ENCODE measurements around the gene LRG1. TPM values are rescaled to one million over a fixed set of nuclear protein-coding genes. Genes with fewer than 3 reads are reported as not detected.

The LRG1 gene
- polyA plus RNA-seq, 1 donor from 2014 or later: not detected

DNA sequence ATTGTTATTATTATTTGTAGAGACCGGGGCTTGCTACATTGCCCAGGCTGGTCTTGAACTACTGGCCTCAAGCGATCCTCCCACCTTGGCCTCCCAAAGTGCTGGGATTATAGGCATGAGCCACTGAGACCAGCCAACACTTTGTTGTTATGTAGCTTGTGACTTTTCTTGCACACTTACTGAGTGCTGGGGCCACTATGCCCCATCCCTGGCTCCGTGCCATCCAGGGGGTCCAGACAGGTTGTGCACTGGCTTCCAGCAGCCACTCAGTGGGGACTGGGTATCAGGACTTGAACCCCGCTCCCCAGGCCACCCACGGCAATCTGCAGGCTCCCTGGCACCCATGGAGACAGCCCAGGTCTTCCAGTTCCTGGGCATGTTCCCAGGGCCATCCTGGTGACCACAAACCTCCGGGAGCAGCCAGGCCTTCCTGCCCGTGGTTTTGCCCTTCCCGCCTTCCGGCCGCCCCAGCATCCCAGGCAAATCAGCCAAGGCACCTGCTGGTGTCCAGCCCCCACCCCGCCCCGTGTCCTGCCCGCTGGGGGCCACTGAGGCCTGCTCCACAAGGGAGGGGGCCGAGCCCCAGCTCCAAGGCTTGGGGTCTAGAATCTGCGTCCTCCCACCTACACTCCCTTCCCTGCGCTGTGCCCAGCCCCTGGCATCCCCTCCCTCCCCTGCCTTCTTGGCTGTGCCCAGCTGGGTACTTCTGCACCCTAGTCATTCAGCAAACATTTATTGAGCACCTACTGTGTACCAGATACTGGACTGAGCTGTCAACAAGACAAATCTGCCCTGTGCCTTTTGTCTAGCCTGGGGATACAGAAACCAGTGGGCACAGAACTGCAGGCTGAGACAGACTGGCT, 43.4 kb upstream of the LRG1 start:
- TF ChIP-seq SMC3 (conservative IDR thresholded peaks at IDR 0.05; ENCODE audit: poor library complexity) (no peak), POLR2AphosphoS5 (IDR thresholded peaks at IDR 0.05) (no peak), MXI1 (conservative IDR thresholded peaks at IDR 0.05; ENCODE audit: poor library complexity, severe bottlenecking) (no peak), TAF1 (IDR thresholded peaks at IDR 0.05; ENCODE audit: low read depth) (no peak)
- TF ChIP-seq, protein P1, sequence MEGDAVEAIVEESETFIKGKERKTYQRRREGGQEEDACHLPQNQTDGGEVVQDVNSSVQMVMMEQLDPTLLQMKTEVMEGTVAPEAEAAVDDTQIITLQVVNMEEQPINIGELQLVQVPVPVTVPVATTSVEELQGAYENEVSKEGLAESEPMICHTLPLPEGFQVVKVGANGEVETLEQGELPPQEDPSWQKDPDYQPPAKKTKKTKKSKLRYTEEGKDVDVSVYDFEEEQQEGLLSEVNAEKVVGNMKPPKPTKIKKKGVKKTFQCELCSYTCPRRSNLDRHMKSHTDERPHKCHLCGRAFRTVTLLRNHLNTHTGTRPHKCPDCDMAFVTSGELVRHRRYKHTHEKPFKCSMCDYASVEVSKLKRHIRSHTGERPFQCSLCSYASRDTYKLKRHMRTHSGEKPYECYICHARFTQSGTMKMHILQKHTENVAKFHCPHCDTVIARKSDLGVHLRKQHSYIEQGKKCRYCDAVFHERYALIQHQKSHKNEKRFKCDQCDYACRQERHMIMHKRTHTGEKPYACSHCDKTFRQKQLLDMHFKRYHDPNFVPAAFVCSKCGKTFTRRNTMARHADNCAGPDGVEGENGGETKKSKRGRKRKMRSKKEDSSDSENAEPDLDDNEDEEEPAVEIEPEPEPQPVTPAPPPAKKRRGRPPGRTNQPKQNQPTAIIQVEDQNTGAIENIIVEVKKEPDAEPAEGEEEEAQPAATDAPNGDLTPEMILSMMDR (IDR thresholded peaks at IDR 0.05; ENCODE audit: poor library complexity, severe bottlenecking): no peak
- no peak overlapping the region for H3K4me2 ChIP-seq (ENCODE audit: low read length)

DNA sequence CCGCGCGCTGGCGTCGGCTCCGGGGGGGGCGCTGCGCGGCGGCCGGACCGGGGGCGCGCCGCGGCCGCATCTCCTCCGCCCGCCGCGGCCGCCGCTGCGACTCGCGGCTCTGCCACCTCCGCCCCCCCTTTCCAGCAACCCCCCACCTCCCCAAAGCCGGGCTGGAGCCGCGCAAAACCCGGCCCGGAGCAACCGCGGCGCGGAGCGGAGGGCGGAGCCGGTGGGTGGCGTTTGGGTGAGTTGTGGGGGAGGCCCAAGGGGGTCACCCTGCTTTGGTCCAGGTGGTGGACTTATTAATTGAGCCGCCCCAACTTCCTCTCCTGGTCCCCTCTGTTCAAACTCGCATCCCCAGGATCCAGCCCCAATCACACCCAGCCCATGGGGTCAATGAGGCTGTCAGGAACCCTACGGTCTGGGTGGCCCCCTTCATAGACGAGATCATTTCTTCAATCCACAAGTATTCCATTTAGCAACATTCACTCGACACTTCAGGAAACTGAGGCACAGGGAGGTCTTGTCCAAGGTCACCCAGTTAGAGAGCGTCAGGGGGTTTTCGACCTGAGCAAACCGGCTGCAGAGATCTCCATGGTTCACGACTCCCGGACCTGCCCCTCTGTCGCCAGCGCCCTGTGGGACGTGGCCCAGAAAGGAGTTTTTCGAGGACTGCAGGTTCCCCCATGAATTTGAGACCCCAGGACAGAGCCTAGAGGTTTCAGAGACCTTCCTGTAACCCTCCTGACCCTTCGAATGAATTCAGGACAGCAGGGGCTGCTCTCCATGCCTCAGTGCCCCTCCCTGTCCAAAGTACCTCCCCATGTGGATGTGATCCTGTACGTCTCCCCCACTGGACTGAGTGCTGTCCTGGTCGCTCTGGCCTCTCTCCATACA, 42.1 kb upstream of the LRG1 start:
- H2AFZ ChIP-seq (ENCODE audit: low read depth, low read length): no peak overlapping the region
- no peak overlapping the region for H3K27ac ChIP-seq (ENCODE audit: low read length)

More for the DNA sequence above, 43.4 kb upstream of the LRG1 start:
- Histone ChIP-seq H4K20me1 (ENCODE audit: insufficient read depth) (peaks cover 11% of the 10 kb centered on the region), H3K9me3 (ENCODE audit: low read length) (no peaks in the 10 kb centered on the region), H3K36me3 (ENCODE audit: insufficient read depth, low read length) (no peaks in the 10 kb centered on the region), H3K79me2 (replicated peaks; ENCODE audit: insufficient read depth, low read length) (peaks cover 11% of the 10 kb centered on the region), H3K4me3 (ENCODE audit: low read length) (no peak overlapping the region), H3K27ac (ENCODE audit: low read length) (no peak overlapping the region), H3K9me2 (ENCODE audit: insufficient read depth, low read length) (no peaks in the 10 kb centered on the region), H3F3A (ENCODE audit: insufficient read depth, low read length, poor library complexity, severe bottlenecking) (no peaks in the 10 kb centered on the region), H2AFZ (ENCODE audit: low read depth, low read length) (no peak overlapping the region), H3K27me3 (ENCODE audit: insufficient read depth, low read depth, low read length) (no peaks in the 10 kb centered on the region), H3K9ac (ENCODE audit: low read length) (no peak overlapping the region)

More for the DNA sequence above, 42.1 kb upstream of the LRG1 start:
- H3K4me2 ChIP-seq (ENCODE audit: low read length): no peak overlapping the region
- peaks cover 11% of the 10 kb centered on the region for H4K20me1 ChIP-seq (ENCODE audit: insufficient read depth)
- H3F3A ChIP-seq (ENCODE audit: insufficient read depth, low read length, poor library complexity, severe bottlenecking): no peaks in the 10 kb centered on the region
- TF ChIP-seq MXI1 (conservative IDR thresholded peaks at IDR 0.05; ENCODE audit: poor library complexity, severe bottlenecking) (no peak), RAD21 (conservative IDR thresholded peaks at IDR 0.05) (no peak), POLR2AphosphoS5 (IDR thresholded peaks at IDR 0.05) (no peak), EP300 (conservative IDR thresholded peaks at IDR 0.05; ENCODE audit: poor library complexity, severe bottlenecking) (no peak), SMC3 (conservative IDR thresholded peaks at IDR 0.05; ENCODE audit: poor library complexity) (no peak), EZH2 (IDR thresholded peaks at IDR 0.05; ENCODE audit: borderline replicate concordance, insufficient read depth, low read length, poor library complexity, severe bottlenecking) (no peak), TAF1 (IDR thresholded peaks at IDR 0.05; ENCODE audit: low read depth) (no peak)
- TF ChIP-seq, protein P2, sequence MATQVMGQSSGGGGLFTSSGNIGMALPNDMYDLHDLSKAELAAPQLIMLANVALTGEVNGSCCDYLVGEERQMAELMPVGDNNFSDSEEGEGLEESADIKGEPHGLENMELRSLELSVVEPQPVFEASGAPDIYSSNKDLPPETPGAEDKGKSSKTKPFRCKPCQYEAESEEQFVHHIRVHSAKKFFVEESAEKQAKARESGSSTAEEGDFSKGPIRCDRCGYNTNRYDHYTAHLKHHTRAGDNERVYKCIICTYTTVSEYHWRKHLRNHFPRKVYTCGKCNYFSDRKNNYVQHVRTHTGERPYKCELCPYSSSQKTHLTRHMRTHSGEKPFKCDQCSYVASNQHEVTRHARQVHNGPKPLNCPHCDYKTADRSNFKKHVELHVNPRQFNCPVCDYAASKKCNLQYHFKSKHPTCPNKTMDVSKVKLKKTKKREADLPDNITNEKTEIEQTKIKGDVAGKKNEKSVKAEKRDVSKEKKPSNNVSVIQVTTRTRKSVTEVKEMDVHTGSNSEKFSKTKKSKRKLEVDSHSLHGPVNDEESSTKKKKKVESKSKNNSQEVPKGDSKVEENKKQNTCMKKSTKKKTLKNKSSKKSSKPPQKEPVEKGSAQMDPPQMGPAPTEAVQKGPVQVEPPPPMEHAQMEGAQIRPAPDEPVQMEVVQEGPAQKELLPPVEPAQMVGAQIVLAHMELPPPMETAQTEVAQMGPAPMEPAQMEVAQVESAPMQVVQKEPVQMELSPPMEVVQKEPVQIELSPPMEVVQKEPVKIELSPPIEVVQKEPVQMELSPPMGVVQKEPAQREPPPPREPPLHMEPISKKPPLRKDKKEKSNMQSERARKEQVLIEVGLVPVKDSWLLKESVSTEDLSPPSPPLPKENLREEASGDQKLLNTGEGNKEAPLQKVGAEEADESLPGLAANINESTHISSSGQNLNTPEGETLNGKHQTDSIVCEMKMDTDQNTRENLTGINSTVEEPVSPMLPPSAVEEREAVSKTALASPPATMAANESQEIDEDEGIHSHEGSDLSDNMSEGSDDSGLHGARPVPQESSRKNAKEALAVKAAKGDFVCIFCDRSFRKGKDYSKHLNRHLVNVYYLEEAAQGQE (IDR thresholded peaks at IDR 0.05; ENCODE audit: borderline replicate concordance): no peak
- TF ChIP-seq, protein P1 (IDR thresholded peaks at IDR 0.05; ENCODE audit: poor library complexity, severe bottlenecking): no peak
- peak overlapping the region; percentile 58 for H3K4me3 ChIP-seq (ENCODE audit: low read length)
- H3K9ac ChIP-seq (ENCODE audit: low read length): peak overlapping the region; percentile 38
- H3K9me3 ChIP-seq (ENCODE audit: low read length): no peaks in the 10 kb centered on the region
- no peaks in the 10 kb centered on the region for H3K27me3 ChIP-seq (ENCODE audit: insufficient read depth, low read depth, low read length)
- H3K9me2 ChIP-seq (ENCODE audit: insufficient read depth, low read length): no peaks in the 10 kb centered on the region
- H3K79me2 ChIP-seq (replicated peaks; ENCODE audit: insufficient read depth, low read length): peaks cover 11% of the 10 kb centered on the region
- H3K36me3 ChIP-seq (ENCODE audit: insufficient read depth, low read length): no peaks in the 10 kb centered on the region

Data from neural cell (in vitro differentiated cells).